Measurements from ENCODE around the gene SULT1A1.

The SULT1A1 gene

DNA sequence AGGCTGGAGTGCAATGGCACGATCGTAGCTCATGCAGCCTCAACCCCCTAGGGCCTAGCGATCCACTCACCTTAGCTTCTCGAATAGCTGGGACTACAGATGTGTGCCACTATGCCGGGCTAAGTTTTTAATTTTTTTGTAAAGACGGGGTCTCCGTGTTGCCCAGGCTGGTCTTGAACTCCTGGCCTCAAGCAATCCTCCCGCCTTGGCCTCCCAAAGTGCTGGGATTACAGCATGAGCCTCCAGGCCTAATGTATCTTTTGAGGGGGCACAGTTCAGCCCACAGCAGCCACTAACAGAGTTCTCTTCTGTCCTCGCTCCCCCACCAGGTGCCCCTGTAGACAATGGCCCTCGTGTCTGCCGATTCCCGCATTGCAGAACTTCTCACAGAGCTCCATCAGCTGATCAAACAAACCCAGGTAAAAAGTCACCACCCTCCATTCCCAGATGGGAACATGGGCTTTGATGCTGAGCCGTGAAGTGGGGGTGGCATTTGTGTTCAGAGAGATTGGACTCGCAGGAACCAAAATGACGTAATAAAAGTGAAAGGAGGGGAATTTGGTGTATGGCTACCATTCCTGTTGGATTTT, 29.0 kb downstream of the SULT1A1 start:
- H3K4me3 ChIP-seq (replicated peaks; ENCODE audit: low read depth, low read length) = no peak overlapping the region
- TF ChIP-seq, protein P1, sequence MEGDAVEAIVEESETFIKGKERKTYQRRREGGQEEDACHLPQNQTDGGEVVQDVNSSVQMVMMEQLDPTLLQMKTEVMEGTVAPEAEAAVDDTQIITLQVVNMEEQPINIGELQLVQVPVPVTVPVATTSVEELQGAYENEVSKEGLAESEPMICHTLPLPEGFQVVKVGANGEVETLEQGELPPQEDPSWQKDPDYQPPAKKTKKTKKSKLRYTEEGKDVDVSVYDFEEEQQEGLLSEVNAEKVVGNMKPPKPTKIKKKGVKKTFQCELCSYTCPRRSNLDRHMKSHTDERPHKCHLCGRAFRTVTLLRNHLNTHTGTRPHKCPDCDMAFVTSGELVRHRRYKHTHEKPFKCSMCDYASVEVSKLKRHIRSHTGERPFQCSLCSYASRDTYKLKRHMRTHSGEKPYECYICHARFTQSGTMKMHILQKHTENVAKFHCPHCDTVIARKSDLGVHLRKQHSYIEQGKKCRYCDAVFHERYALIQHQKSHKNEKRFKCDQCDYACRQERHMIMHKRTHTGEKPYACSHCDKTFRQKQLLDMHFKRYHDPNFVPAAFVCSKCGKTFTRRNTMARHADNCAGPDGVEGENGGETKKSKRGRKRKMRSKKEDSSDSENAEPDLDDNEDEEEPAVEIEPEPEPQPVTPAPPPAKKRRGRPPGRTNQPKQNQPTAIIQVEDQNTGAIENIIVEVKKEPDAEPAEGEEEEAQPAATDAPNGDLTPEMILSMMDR (IDR thresholded peaks at IDR 0.05; ENCODE audit: low read depth, low read length, missing control alignments) = no peak
- no peak for DNase-seq (ENCODE audit: extremely low read depth, low read depth)

DNA sequence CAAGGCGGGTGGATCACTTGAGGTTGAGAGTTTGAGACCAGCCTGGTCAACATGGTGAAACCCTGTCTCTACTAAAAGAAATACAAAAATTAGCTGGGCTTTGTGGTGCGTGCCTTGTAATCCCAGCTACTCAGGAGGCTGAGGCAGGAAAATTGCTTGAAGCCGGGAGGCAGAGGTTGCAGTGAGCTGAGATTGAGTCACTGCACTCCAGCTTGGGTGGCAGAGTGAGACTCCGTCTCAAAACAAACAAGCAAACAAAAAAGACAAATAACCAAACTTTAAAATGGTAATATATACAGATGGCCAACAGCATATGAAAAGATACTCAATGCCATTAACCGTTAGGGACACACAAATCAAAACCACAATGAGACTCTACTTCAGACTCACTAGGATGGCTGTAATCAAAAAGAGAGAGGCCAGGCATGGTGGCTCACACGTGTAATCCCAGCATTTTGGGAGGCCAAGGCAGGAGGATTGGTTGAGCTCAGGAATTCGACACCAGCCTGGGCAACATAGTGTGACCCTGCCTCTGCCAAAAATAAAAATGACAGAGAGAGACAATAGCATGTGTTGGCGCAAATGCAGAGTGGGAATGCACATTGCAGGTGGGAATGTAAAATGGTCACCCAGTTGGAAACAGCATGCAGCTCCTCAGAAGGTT, 34.3 kb downstream of the SULT1A1 start:
- DNase-seq (ENCODE audit: extremely low read depth, low read depth) = no peak
- no peak overlapping the region for H3K4me3 ChIP-seq (replicated peaks; ENCODE audit: low read depth, low read length)
- TF ChIP-seq, protein P1 (IDR thresholded peaks at IDR 0.05; ENCODE audit: low read depth, low read length, missing control alignments) = no peak

DNA sequence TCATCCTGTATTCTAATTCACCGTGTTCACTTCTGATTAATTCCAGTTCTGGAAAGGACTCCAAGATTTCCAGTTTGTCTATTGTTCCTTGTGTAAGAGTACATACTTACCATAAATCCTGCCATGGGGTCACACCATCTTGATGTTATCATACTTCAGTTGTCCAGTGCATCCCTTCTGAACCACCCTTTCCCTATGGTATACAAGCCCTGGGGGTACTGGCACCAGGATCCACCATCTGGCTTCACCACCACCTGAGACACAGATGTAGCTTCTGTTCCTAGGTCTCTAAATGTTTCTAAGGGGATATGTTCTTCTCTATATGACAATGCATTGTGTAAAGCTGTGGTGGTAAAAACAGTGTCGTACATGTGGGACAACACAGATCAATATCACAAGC, 34.9 kb downstream of the SULT1A1 start:
- no peak overlapping the region for H3K4me3 ChIP-seq (replicated peaks; ENCODE audit: low read depth, low read length)
- TF ChIP-seq, protein P1 (IDR thresholded peaks at IDR 0.05; ENCODE audit: low read depth, low read length, missing control alignments) = no peak
- no peak for DNase-seq (ENCODE audit: extremely low read depth, low read depth)

DNA sequence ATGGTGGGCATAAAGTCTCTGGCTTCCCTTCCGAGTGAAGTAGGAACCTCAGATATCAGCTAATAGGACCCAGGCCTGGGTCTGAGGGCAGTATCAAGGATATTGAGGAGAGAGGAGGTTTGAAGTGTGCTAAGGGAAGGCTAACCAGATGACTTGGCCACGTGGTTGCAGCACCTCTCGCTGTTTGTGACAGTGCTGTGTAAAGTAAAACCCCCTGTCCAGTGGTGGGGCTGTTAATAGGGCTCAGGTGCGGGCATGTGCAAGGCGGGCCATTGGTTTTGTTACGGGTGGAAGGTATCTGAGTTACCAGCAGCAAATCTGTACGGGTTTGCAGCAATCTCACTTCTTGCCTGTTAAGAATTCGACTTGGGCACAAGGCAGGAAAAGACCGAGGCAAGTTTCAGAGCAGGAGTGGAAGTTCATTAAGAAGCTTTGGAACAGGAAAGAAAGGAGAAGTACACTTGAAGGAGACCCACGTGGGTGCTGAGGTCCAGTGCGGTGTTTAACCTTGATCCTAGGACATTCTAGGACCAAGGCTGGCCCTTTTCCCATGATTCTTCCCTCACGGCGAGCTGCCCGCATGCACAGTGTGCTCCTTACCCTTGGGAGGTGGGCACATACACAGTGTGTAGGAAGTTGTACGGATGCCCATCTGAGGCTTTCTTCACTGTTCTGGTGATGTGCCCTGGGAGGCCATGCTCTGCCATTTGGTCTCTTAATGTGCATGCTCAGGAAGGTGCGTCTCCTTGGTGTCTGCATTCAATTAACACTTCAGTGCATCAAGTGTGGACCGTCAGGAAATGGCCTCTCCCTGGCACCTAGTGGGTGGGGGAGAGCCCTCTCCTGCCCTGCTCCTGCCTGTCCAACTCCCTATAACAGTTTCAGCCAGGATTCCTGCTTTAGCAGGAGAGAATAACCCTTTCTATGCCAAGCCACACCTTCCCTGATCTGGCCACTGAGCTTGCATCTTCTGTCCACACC, 35.8 kb downstream of the SULT1A1 start:
- TF ChIP-seq, protein P1 (IDR thresholded peaks at IDR 0.05; ENCODE audit: low read depth, low read length, missing control alignments) = no peak
- no peak for DNase-seq (ENCODE audit: extremely low read depth, low read depth)
- no peak overlapping the region for H3K4me3 ChIP-seq (replicated peaks; ENCODE audit: low read depth, low read length)

DNA sequence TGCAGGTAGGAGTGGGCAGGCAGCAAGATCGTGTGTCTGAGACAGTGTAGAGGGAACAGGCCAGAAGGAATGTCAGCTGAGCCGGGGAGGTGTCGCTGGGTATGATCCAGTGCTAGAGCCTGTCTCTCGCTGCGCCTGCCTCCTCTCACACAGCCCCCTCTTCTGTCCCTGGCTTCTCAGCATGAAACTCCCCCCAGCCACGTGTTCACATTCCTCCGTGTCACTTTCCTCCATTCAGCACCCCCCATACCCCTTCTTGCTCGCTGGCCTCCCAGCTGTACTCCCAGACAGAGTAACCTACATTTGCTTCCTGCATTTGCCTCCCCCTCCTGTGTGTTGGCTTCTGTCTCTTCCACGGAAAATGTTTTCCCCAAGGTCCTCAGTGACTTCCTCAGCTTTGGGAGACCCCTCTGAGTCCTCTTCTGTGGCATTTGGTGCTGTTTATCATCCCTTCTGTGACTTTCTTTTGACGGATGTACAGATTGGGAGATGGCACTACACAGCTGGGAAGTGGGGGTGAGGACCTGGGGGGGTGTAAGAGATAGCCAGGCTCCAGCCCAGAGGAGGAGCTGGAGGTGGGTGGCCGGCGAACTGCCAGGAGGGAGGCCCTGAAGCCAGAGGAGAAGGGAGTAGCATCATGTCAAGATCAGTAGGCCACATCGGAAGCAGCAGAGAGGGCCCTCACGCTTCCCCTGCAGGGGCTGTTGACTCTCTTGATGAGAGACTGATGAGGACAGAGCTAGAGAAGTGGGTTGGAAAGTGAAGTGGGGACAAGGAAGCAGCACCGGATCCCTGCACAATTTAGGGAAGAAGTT, 36.9 kb downstream of the SULT1A1 start:
- no peak overlapping the region for H3K4me3 ChIP-seq (replicated peaks; ENCODE audit: low read depth, low read length)
- no peak for DNase-seq (ENCODE audit: extremely low read depth, low read depth)
- TF ChIP-seq, protein P1 (IDR thresholded peaks at IDR 0.05; ENCODE audit: low read depth, low read length, missing control alignments) = no peak

All from HFF-Myc (cell line).